CD4-positive, alpha-beta T cell treated with Interleukin-12 subunit alpha and Interleukin-12 subunit beta, for 1 hour (primary cell): ENCODE data around the gene DZIP1.

ENCODE experiments used
- DNase-seq: peaks from one replicate; pipeline ENCODE4 v3.0.0-alpha.2; 2020

Gene DZIP1

GRCh38 chr13:95642028-95642621 is 2.4 kb downstream of the DZIP1 start:
- DNase-seq: no peak

- no peak for DNase-seq
Observed at GRCh38 chr13:95641291-95642027, 3.0 kb downstream of the DZIP1 start.

GRCh38 chr13:95636853-95637252 is 7.7 kb downstream of the DZIP1 start:
- no peak for DNase-seq

GRCh38 chr13:95630593-95630992 is 13.9 kb downstream of the DZIP1 start:
- no peak for DNase-seq

GRCh38 chr13:95629071-95629470 is 15.4 kb downstream of the DZIP1 start:
- DNase-seq: no peak

GRCh38 chr13:95628488-95628887 is 16.0 kb downstream of the DZIP1 start:
- no peak for DNase-seq

GRCh38 chr13:95627590-95627989 is 16.9 kb downstream of the DZIP1 start:
- no peak for DNase-seq

GRCh38 chr13:95626768-95627167 is 17.7 kb downstream of the DZIP1 start:
- no peak for DNase-seq

- DNase-seq: peak; percentile 34
Observed at GRCh38 chr13:95624020-95624419, 20.5 kb downstream of the DZIP1 start.

GRCh38 chr13:95623141-95623540 is 21.4 kb downstream of the DZIP1 start:
- no peak for DNase-seq

- DNase-seq: no peak
Observed at GRCh38 chr13:95620825-95621498, 23.5 kb downstream of the DZIP1 start.

- DNase-seq: no peak
Observed at GRCh38 chr13:95620030-95620824, 24.3 kb downstream of the DZIP1 start.

GRCh38 chr13:95615539-95615938 is 29.0 kb downstream of the DZIP1 start:
- no peak for DNase-seq

- no peak for DNase-seq
Observed at GRCh38 chr13:95614641-95615245, 29.8 kb downstream of the DZIP1 start.

- no peak for DNase-seq
Observed at GRCh38 chr13:95608640-95609323, 35.7 kb downstream of the DZIP1 start.

GRCh38 chr13:95607366-95607765 is 37.1 kb downstream of the DZIP1 start:
- no peak for DNase-seq

- no peak for DNase-seq
Observed at GRCh38 chr13:95605448-95606125, 38.9 kb downstream of the DZIP1 start.

- no peak for DNase-seq
Observed at GRCh38 chr13:95604556-95604915, 40.0 kb downstream of the DZIP1 start.

GRCh38 chr13:95603887-95604555 is 40.5 kb downstream of the DZIP1 start:
- no peak for DNase-seq

- DNase-seq: no peak
Observed at GRCh38 chr13:95601906-95602305, 42.6 kb downstream of the DZIP1 start.

- no peak for DNase-seq
Observed at GRCh38 chr13:95601216-95601615, 43.3 kb downstream of the DZIP1 start.
